Stimulated activated memory B cell treated with anti-CD40 and anti-IgM and Interleukin-4, amounts not matched to agents 10 μg/mL and 1 μg/mL and 100 μg/mL, for 72 hours (primary cell): ENCODE data around the gene TMEM31.
"Not testable (repeated sequence)": the region's sequence is repeated elsewhere in the genome, so short reads cannot be mapped to it uniquely, and the experiment has no call there.

ENCODE experiments used
- ATAC-seq: fragments of 150-1000 bp; cut with Tn5 transposase; 2 replicates; pipeline ENCODE4 v1.10.0; 2021
- H3K27ac Mint-ChIP-seq: one replicate; pipeline ENCODE4 v1.8.0; 2022; ENCODE audit warnings: mild to moderate bottlenecking, mixed read lengths
- H3K27me3 Mint-ChIP-seq: one replicate; pipeline ENCODE4 v1.8.0; 2022; ENCODE audit warnings: mixed read lengths
- H3K36me3 Mint-ChIP-seq: one replicate; pipeline ENCODE4 v1.8.0; 2022; ENCODE audit warnings: mixed read lengths
- H3K4me1 Mint-ChIP-seq: one replicate; pipeline ENCODE4 v1.8.0; 2022; ENCODE audit warnings: mixed read lengths
- H3K4me3 Mint-ChIP-seq: one replicate; pipeline ENCODE4 v1.8.0; 2022; ENCODE audit warnings: mild to moderate bottlenecking, moderate library complexity, mixed read lengths
- H3K9me3 Mint-ChIP-seq: one replicate; pipeline ENCODE4 v1.8.0; 2022; ENCODE audit warnings: mixed read lengths

TMEM31 gene

GRCh38 chrX:103742339-103742738 is 31.6 kb downstream of the TMEM31 start:
- ATAC-seq: no peak
- no peaks in the 10 kb centered on the region for H3K36me3 Mint-ChIP-seq
- no peaks in the 10 kb centered on the region for H3K27me3 Mint-ChIP-seq
- H3K4me3 Mint-ChIP-seq: no peak overlapping the region
- no peaks in the 10 kb centered on the region for H3K4me1 Mint-ChIP-seq
- H3K27ac Mint-ChIP-seq: no peak overlapping the region
- H3K9me3 Mint-ChIP-seq: no peaks in the 10 kb centered on the region

GRCh38 chrX:103747163-103747562 is 36.5 kb downstream of the TMEM31 start:
- H3K36me3 Mint-ChIP-seq: no peaks in the 10 kb centered on the region
- H3K27me3 Mint-ChIP-seq: no peaks in the 10 kb centered on the region
- H3K9me3 Mint-ChIP-seq: no peaks in the 10 kb centered on the region
- H3K27ac Mint-ChIP-seq: no peak overlapping the region
- no peaks in the 10 kb centered on the region for H3K4me1 Mint-ChIP-seq
- ATAC-seq: no peak
- H3K4me3 Mint-ChIP-seq: no peak overlapping the region

- no peak for ATAC-seq
- H3K4me1 Mint-ChIP-seq: no peaks in the 10 kb centered on the region
- H3K9me3 Mint-ChIP-seq: peaks cover 3% of the 10 kb centered on the region
- no peaks in the 10 kb centered on the region for H3K36me3 Mint-ChIP-seq
- H3K27me3 Mint-ChIP-seq: no peaks in the 10 kb centered on the region
- H3K4me3 Mint-ChIP-seq: no peak overlapping the region
- H3K27ac Mint-ChIP-seq: no peak overlapping the region
Observed at GRCh38 chrX:103754401-103754800, 43.7 kb downstream of the TMEM31 start.

GRCh38 chrX:103756736-103757135 is 46.0 kb downstream of the TMEM31 start:
- Mint-ChIP-seq H3K36me3 (no peaks in the 10 kb centered on the region), H3K9me3 (peaks cover 3% of the 10 kb centered on the region), H3K27me3 (no peaks in the 10 kb centered on the region), H3K4me1 (no peaks in the 10 kb centered on the region), H3K4me3 (no peak overlapping the region), H3K27ac (no peak overlapping the region)
- ATAC-seq: no peak

GRCh38 chrX:103758555-103758954 is 47.8 kb downstream of the TMEM31 start:
- H3K27ac Mint-ChIP-seq: no peak overlapping the region
- no peak for ATAC-seq
- peaks cover 3% of the 10 kb centered on the region for H3K9me3 Mint-ChIP-seq
- no peaks in the 10 kb centered on the region for H3K27me3 Mint-ChIP-seq
- no peaks in the 10 kb centered on the region for H3K36me3 Mint-ChIP-seq
- H3K4me1 Mint-ChIP-seq: no peaks in the 10 kb centered on the region
- H3K4me3 Mint-ChIP-seq: no peak overlapping the region

GRCh38 chrX:103763541-103763940 is 52.8 kb downstream of the TMEM31 start:
- not testable (repeated sequence) for H3K4me1 Mint-ChIP-seq, H3K9me3 Mint-ChIP-seq, H3K27ac Mint-ChIP-seq, H3K4me3 Mint-ChIP-seq, H3K36me3 Mint-ChIP-seq, ATAC-seq
- peaks cover 13% of the 10 kb centered on the region for H3K27me3 Mint-ChIP-seq
